Mesodermal cell (in vitro differentiated cells): Measurements from ENCODE around the gene RSL24D1.

ENCODE experiments used
- H3K27ac ChIP-seq: 2 replicates; pipeline ENCODE4 v1.7.0; 2013; ENCODE audit warnings: mild to moderate bottlenecking, low read depth, low read length, moderate library complexity; ENCODE audit not compliant: severe bottlenecking
- H3K36me3 ChIP-seq: 2 replicates; pipeline ENCODE4 v1.7.1; 2013; ENCODE audit warnings: mild to moderate bottlenecking, low read length, moderate library complexity; ENCODE audit not compliant: control insufficient read depth, insufficient read depth
- H3K4me1 ChIP-seq: one replicate; pipeline ENCODE4 v1.7.1; 2013; ENCODE audit warnings: mild to moderate bottlenecking, low read length; ENCODE audit not compliant: insufficient read depth, control insufficient read depth, poor library complexity, severe bottlenecking
- H3K4me3 ChIP-seq: 2 replicates; pipeline ENCODE4 v1.7.0; 2013; ENCODE audit warnings: low read length, control low read depth, mild to moderate bottlenecking; ENCODE audit not compliant: insufficient read depth, poor library complexity, severe bottlenecking; ENCODE audit errors: extremely low read depth
- H3K9me3 ChIP-seq: 2 replicates; pipeline ENCODE4 v1.7.1; 2013; ENCODE audit warnings: mild to moderate bottlenecking, low read length, moderate library complexity; ENCODE audit not compliant: control insufficient read depth
- WGBS, 2 experiments: methylation state at CpG; one replicate each; pipeline ENCODE4 v1.1.5; 2013; ENCODE audit warnings: missing lambda C conversion rate in 2 of 2; ENCODE audit not compliant: insufficient coverage in 2 of 2; 5-methylcytosine and 5-hydroxymethylcytosine counted together

The RSL24D1 gene

DNA sequence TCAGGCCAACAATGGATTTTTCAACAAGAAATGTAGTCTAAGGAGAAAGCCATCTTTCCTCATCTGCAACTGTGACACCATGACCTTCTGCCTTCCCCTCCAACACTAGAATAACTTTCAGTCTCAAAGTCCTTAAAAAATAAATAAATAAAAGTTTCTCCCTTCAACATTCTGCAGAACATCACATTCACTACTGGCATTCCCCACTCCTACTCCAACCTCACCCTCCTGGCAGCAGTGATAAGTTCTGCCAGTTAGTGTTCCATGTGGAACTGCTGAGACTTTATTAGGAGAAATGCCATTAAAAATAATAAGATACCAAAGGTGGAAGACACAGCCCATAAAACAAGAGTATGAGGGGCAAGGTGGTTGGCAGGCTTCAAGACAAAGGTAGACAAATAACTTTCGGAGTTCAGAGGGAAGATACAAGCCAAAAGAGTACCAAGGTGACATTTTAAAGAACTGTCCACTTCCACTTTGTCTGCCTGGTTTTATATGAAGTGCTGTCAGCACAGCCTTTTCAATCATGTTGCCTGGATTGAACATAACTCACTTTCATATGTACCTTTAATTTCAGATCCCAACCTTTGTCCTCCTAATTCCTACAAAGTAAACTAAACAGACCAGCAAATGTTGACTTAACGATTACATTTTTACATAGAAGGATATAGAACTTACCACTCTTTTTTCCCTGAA, 37.5 kb upstream of the RSL24D1 start:
- WGBS, 2 experiments = 100% methylated on average over 1 of the region's 2 CpGs
- H3K4me1 ChIP-seq = no peaks in the 10 kb centered on the region
- no peak overlapping the region for H3K4me3 ChIP-seq
- no peak overlapping the region for H3K27ac ChIP-seq
- no peaks in the 10 kb centered on the region for H3K36me3 ChIP-seq
- no peaks in the 10 kb centered on the region for H3K9me3 ChIP-seq

DNA sequence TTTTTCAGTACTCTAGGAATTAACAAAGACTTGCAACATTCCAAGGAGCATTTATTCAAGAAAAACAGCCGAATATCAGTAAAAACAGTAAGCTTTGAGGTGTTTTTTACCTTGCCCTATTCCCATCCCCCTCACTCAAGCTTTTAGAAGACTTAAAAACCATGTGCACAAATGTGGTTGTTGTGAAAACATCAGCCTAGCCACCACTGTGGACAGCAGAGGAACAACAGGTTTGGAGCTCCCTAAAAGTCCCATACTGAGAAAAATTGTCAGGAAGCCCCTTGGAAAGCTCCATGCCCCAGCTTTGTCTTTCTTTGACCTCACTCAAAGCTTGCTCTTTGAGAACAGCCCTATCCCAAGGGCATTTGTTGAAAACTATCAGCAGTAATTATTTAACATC, 34.7 kb upstream of the RSL24D1 start:
- WGBS, 2 experiments = 80 to 100% methylated on average over 1 of the region's 1 CpG

DNA sequence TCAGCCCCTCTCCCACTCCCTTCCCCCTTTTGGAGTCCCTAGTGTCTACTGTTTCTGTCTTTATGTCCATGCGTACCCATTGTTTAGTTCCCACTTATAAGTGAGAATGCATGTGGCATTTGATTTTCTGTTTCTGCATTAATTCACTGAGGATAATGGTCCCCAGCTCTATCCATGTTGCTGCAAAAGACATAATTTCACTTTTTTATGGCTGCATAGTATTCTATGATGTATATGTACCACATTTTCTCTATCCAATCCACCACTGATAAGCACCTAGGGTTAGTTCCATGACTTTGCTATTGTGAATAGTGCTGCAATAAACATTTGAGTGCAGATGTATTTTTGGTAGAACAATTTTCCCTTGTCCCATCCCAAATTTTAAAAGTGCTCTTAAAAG, 34.2 kb upstream of the RSL24D1 start:
- Histone ChIP-seq H3K4me1 (no peaks in the 10 kb centered on the region), H3K9me3 (no peaks in the 10 kb centered on the region), H3K36me3 (no peaks in the 10 kb centered on the region), H3K27ac (no peak overlapping the region), H3K4me3 (no peak overlapping the region)
- 100% methylated on average over 1 of the region's 1 CpG; no CpG with 5 or more reads in 1 of the 2 experiments for WGBS, 2 experiments

More for the DNA sequence above, 34.7 kb upstream of the RSL24D1 start:
- no peaks in the 10 kb centered on the region for H3K4me1 ChIP-seq
- no peaks in the 10 kb centered on the region for H3K36me3 ChIP-seq
- no peaks in the 10 kb centered on the region for H3K9me3 ChIP-seq
- H3K4me3 ChIP-seq = no peak overlapping the region
- H3K27ac ChIP-seq = no peak overlapping the region

DNA sequence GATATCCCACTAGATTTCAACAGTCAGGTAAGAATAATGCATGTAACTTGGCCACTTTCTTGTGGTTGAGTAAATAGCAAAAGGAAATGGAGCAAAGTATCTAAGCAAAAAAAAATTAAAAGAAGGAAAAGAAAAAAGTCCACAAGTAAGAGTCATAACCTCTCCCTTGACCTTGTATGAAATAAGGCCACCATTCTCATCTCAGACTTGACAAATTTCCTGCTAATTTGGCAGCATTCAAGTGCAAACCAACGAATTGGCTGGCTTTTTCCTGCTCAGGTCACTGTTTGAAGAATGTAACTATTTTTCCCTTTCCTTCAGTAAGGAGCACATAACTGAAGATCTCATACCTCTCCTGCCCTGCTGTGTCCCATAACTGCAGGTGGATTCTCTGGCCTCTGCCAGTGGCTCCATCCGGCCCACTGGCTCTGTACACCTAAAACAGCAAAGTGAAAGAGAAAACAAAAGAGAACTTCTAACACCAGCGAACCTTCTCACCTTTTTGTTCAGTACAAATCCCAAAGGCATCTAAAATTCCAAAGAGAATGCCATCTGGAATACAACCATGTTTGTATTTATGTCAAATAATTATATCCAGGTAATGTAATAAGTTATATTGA, 33.4 kb upstream of the RSL24D1 start:
- 78 to 92% methylated on average over 2 of the region's 3 CpGs for WGBS, 2 experiments
- H3K4me1 ChIP-seq = no peaks in the 10 kb centered on the region
- no peak overlapping the region for H3K27ac ChIP-seq
- no peaks in the 10 kb centered on the region for H3K9me3 ChIP-seq
- H3K4me3 ChIP-seq = no peak overlapping the region
- H3K36me3 ChIP-seq = no peaks in the 10 kb centered on the region

DNA sequence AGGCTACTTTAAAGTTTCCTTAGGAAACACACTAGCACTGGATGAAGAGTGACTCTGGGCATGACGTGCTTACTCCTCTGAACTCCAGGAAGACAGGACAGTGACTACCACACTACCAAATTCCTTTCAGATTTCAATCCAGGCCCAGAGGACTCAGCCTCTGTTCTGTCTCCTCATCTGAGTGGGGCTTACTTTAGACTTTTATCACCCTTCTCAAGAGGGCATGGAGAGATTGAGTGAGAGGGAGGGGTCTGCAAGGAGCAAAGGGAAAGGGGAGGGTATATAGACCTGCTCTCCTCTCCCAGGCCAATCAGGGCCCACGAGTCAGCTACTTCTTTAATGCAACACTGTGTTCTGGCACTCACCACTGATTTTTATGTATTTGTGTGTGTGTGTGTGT, 29.4 kb upstream of the RSL24D1 start:
- no peak overlapping the region for H3K4me3 ChIP-seq
- no peaks in the 10 kb centered on the region for H3K9me3 ChIP-seq
- peaks cover 8% of the 10 kb centered on the region for H3K4me1 ChIP-seq
- WGBS, 2 experiments = 80% methylated on average over 1 of the region's 2 CpGs; no CpG with 5 or more reads in 1 of the 2 experiments
- no peak overlapping the region for H3K27ac ChIP-seq
- no peaks in the 10 kb centered on the region for H3K36me3 ChIP-seq

DNA sequence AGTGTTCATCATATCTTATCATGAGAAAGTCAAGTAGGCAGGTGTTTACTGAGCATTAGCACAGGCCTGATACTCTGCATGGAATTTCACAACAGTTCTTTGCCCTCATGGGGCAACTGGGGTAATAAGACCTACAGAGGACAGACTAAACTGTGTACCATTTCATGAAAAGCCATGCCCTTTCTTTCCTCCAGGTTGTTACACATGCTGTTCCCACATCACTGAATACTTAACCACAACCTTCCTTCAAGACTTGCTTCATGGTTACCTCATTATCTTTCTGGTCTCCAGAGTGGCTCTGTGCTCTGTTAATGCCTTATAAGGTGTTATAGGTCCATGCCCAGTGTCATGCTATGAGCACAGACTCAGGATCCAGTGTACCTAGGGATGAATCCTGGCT, 28.2 kb upstream of the RSL24D1 start:
- H3K9me3 ChIP-seq = no peaks in the 10 kb centered on the region
- H3K4me1 ChIP-seq = peaks cover 13% of the 10 kb centered on the region
- H3K4me3 ChIP-seq = no peak overlapping the region
- H3K27ac ChIP-seq = no peak overlapping the region
- no peaks in the 10 kb centered on the region for H3K36me3 ChIP-seq

DNA sequence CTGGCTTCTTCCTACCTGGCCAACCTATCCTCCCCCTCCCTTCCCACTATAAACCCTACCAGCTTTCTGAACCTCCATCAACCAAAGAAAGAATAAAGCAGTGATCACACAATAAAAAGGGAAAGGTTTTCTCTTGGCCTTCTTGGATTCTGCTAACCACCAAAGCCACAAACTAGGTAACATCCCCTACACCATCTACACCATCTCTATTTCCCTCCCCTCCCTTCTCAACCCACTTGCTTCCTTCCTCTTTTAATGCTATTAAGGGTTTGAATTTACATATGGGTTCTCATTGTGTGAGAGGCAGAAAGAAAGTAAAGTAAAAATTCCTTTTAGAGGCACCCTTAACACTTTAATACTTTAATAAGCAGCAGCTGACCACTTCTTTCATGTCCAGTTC, 25.8 kb upstream of the RSL24D1 start:
- H3K9me3 ChIP-seq = no peaks in the 10 kb centered on the region
- no peaks in the 10 kb centered on the region for H3K36me3 ChIP-seq
- no peak overlapping the region for H3K27ac ChIP-seq
- peaks cover 18% of the 10 kb centered on the region for H3K4me1 ChIP-seq
- H3K4me3 ChIP-seq = no peak overlapping the region

DNA sequence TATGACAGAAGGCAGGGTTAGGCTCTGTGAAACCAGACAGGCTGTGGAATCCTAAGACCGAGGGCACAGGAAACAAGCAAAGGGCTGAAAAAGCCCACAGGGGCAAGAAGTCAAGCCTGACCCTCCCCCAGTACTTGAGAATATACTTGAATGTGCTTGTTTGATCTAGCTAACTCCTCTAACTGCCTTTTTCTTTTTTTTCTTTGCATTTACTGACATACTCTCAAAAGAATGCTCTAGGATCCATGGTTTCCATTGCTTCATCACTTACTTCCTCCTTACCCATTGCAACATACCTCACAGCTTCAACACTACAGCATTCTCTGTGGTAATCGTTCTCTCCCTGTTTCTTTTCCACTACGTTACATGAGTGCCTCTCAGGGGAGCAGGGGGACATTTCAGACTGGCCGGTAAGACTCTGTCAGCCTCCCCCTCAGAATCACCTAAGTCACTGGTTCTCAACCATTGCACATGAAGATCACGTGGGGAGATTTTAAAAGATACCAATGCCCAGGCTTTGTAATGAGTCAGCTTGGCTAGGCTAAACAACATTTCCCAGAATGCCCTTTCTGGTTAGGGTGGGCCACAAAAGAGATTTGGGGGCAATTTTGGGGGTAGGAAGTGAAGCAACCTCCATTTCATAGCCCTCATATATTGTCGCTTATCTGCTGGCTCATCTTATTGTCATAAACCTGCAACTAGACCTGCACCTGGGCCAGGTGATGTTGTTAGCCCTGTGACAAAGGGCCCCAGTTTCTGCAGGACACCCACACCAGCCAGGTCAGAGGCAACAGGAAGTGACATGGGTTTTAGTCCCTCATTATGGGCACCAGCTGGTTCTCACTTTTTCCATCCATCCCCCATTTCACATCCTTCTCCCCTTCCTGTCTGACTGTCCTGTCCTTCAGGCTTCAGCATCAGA, 24.6 kb upstream of the RSL24D1 start:
- H3K4me1 ChIP-seq = peaks cover 18% of the 10 kb centered on the region
- peak overlapping the region; percentile 90 for H3K27ac ChIP-seq
- 78 to 84% methylated on average over 4 of the region's 6 CpGs for WGBS, 2 experiments
- H3K4me3 ChIP-seq = no peak overlapping the region
- no peaks in the 10 kb centered on the region for H3K9me3 ChIP-seq
- H3K36me3 ChIP-seq = no peaks in the 10 kb centered on the region

DNA sequence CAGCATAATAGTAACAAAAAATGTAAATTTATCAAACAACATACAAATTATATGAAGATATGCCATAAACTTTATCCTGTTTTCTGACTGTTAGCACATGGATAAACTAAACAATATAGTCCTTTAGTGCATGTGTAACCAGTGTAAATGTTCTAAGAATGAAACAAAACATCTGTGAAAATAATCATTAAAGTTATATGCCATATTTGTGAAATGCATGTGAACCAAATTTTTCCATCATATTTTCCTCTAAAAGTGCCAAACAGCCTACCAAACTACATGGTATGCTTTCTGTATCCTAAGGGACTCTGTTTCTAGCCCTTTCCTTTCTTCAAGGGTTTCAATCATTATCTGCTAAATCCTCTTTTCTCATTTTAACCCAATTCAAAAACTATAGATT, 23.9 kb upstream of the RSL24D1 start:
- Histone ChIP-seq H3K36me3 (no peaks in the 10 kb centered on the region), H3K27ac (peak overlapping the region; percentile 90), H3K4me3 (no peak overlapping the region)

DNA sequence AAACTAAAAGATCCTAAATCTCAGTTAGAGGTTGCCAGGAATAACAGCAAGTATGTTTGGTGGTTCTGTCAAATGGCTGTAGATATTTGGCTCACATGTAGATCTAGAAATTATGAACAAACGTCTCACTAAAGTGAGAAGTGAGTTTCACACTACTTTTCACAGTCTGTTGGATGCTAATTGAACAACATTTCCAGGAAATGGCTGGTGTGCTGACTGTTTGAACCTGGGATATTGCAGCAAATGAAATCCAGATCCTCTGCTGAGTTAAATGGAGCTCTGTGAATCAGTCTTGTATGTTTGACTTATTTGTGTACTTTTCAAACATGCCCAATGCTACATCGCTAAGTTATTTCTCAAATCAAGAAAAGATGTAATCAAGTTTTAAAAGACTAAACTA, 21.3 kb upstream of the RSL24D1 start:
- Histone ChIP-seq H3K4me1 (peaks cover 18% of the 10 kb centered on the region), H3K4me3 (no peak overlapping the region), H3K9me3 (no peaks in the 10 kb centered on the region), H3K27ac (no peak overlapping the region), H3K36me3 (no peaks in the 10 kb centered on the region)
- WGBS, 2 experiments = 40% methylated on average over 1 of the region's 2 CpGs; no CpG with 5 or more reads in 1 of the 2 experiments

More for the DNA sequence above, 23.9 kb upstream of the RSL24D1 start:
- H3K4me1 ChIP-seq = peaks cover 18% of the 10 kb centered on the region
- H3K9me3 ChIP-seq = no peaks in the 10 kb centered on the region
